Stimulated activated CD8-positive, alpha-beta memory T cell treated with anti-CD3 and anti-CD28 coated beads, Interleukin-12 subunit alpha, Interleukin-12 subunit beta, amount 100 ng/mL, for 24 hours (primary cell): ENCODE results near the gene KIF21B.

Source experiments
- DNase-seq: peaks from one replicate; pipeline ENCODE4 v3.0.0-alpha.2; 2020; ENCODE audit errors: extremely low read depth

The KIF21B gene, protein sequence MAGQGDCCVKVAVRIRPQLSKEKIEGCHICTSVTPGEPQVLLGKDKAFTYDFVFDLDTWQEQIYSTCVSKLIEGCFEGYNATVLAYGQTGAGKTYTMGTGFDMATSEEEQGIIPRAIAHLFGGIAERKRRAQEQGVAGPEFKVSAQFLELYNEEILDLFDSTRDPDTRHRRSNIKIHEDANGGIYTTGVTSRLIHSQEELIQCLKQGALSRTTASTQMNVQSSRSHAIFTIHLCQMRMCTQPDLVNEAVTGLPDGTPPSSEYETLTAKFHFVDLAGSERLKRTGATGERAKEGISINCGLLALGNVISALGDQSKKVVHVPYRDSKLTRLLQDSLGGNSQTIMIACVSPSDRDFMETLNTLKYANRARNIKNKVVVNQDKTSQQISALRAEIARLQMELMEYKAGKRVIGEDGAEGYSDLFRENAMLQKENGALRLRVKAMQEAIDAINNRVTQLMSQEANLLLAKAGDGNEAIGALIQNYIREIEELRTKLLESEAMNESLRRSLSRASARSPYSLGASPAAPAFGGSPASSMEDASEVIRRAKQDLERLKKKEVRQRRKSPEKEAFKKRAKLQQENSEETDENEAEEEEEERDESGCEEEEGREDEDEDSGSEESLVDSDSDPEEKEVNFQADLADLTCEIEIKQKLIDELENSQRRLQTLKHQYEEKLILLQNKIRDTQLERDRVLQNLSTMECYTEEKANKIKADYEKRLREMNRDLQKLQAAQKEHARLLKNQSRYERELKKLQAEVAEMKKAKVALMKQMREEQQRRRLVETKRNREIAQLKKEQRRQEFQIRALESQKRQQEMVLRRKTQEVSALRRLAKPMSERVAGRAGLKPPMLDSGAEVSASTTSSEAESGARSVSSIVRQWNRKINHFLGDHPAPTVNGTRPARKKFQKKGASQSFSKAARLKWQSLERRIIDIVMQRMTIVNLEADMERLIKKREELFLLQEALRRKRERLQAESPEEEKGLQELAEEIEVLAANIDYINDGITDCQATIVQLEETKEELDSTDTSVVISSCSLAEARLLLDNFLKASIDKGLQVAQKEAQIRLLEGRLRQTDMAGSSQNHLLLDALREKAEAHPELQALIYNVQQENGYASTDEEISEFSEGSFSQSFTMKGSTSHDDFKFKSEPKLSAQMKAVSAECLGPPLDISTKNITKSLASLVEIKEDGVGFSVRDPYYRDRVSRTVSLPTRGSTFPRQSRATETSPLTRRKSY (N-terminal part only)

GRCh38 chr1:201023517-201023902 is at the start of gene KIF21B:
Gene KIF21B, minus strand, starts transcription at chr1:201023714. Its CDS starts 331 bp downstream, at chr1:201023383.
- DNase-seq = peak; percentile 66

DNA sequence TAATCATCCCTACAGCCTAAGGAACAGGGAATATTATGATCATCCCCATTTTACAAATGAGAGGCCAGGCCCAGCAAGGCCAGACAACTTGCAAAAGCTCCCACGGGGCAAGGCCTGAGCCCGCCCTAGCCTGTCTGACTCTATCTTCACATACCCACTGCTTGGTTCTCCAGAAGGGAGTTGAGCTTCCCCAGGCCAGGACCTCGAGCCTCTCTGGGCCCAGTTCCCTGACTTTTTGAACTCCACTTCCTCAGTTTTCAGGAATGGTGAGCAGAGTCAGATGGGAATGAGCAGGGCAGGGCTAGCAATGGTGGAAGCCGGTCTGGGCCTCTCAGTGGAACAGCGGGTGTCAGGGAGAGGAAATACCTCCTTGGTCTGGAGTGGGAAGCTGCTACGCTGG is 49.4 kb upstream of the KIF21B start:
- DNase-seq = no peak

GRCh38 chr1:201072149-201072548 is 48.6 kb upstream of the KIF21B start:
- no peak for DNase-seq

DNA sequence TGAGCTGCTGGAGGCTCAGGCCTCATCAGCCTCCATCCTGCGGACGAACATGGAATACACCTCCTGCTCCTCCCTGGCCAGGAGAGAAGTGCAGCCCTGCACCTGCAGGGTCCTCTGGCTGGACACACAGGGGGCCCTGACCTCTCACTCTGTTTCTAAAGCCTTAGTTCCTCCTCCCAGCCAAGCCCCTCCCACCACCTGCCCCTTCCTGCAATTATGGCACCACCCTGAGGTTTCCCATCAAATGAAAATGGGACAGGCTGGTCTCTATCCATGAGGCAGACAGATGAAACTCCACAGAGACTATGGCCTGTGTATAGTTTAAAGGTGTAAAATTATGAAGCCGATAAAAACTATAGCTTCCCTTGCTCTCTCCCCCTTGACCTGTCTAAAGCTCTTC is 46.1 kb upstream of the KIF21B start:
- no peak for DNase-seq

GRCh38 chr1:201068976-201069375 is 45.5 kb upstream of the KIF21B start:
- no peak for DNase-seq

DNA sequence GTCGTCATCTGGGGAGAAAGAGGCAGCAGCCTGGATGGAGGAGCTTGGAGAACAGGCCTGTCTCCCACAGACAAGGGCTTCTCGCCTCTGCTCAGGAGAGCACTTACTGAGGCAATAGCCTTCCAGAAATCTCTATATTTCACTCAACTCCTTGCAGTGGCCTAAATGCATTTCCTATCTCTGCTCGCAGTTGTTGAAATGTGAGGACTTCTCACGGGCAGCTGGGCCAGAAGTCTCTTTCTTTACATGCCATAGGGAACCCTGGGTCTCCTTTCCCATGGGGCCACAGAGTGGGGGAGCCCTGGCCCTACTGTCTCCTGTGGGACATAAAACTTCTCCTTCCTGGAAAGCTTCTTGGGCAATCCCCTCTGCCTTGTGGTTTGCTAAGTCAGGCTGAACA is 43.5 kb upstream of the KIF21B start:
- DNase-seq = no peak

DNA sequence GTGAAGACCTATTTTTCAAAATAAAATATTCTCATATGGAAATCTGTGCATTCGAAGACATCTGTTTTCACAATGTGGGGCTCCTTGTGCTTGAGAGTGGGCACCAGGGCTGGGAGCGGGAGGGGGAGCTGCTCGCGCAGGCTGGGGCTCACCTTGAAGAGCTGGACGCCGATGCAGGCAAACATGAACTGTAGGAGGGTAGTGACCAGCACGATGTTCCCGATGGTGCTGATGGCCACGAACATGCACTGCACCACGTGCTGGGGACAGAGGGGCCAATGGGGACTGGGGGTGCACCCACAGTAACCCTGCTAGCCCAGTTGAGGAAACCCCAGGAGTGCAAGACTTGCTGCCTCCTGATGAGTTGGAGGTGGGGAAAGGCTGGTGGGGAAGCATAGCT is 42.2 kb upstream of the KIF21B start:
- DNase-seq = no peak

DNA sequence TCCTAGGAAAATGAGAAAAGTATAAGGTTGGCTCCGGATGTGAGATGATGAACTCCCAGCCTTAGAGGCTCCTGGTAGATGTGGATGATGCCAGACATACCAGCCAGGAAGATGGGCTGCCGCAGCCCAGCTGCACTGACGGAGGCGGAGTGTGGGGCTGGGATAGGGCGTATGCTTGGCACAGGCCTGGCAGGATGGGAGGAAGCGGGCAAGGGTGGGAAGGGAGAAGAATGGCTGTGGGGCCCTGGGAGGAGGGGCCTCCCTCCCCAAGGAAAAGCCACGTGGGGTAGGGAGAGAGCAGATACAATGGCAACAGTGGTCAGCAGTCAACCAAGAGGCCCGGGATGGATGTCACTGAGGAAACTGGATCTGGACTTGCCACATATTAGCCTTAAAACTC is 41.3 kb upstream of the KIF21B start:
- DNase-seq = no peak

DNA sequence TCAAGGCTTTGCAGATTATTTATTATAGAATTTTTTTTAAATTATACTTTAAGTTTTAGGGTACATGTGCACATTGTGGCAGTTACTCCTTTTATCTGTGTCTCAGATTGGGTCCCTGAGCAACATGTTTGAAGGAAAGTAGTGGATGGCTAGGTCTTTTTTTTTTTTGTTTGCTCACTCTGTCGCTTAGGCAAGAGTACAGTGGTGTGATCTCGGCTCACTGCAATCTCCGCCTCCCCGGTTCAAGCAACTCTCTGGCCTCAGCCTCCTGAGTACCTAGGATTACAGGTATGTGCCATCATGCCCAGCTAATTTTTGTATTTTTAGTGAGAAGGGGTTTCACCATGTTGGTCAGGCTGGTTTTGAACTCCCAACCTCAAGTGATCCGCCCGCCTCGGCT is 39.6 kb upstream of the KIF21B start:
- no peak for DNase-seq

GRCh38 chr1:201062511-201063091 is 39.1 kb upstream of the KIF21B start:
- no peak for DNase-seq

DNA sequence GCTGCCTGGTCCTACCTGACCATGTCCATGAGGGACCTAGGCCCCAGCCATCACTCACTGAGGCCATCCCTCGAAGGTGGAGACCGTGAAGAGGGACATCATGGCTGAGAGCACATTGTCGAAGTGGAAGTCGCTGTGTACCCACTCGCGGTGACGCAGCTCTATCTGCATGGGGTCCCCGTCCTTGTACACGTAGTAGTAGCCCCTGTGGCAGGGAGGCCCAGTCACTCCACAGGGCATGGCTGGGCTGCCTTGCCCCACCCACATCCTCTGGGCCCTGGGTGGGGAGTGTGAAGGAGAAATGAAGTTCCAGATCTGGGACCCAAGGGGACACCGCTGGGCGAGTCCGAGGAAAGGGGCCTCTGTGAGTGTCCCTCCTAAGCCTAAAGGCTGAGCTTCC is 38.4 kb upstream of the KIF21B start:
- DNase-seq = no peak

- DNase-seq = no peak
These were observed 37.5 kb upstream of the KIF21B start for GRCh38 chr1:201061049-201061448.

DNA sequence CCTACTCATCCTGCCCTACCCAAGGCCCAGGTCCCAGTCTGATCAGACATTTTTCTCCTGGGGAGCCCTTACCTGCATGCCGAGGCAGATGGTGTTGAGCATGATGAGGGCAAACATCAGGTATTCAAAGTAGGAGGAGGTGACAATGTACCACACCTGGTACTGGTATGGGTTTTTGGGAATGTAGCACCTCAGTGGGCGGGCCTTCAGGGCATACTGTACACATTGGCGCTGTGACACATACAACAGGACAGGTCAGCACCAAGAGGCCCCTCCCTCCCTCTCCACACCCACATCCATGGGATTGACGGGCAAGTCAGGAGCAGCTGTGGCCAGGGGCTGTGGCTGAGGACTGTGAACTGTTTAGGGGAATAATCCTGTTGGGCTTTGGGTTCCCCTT is 37.1 kb upstream of the KIF21B start:
- DNase-seq = no peak

DNA sequence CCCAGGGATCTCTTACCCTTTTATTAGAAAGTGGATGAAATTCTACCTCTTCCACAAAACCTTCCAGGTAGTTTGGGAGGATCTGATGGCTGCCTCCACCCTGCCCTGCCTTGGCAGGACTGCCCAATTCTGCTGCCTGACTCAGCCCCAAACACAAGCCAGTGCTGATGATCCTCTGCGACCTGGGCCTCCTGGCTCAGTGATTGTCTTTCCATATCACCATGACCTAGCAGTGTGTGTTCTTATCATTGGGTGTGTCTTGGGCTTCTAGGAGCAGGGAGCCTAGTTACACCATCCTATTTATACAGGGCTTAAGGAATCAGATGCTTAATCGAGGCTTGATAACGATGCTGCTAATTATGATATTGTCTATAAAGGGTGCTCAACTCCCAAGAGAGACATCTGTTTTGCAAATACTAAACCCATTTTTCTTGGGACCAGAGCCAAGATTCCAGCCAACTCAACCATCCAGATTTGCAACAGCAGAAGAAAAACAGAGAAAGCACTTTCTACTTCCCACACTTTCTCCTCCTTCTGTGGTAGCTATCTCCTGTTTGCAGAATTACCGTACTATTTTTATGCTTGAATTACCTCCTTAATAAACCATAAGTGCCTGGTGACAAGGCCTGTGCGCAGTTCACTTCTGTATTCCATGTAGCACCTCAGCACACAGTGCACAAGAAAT is 36.5 kb upstream of the KIF21B start:
- no peak for DNase-seq

GRCh38 chr1:201059401-201059800 is 35.9 kb upstream of the KIF21B start:
- no peak for DNase-seq

- DNase-seq = no peak
These were observed 30.6 kb upstream of the KIF21B start for GRCh38 chr1:201054091-201054543.

DNA sequence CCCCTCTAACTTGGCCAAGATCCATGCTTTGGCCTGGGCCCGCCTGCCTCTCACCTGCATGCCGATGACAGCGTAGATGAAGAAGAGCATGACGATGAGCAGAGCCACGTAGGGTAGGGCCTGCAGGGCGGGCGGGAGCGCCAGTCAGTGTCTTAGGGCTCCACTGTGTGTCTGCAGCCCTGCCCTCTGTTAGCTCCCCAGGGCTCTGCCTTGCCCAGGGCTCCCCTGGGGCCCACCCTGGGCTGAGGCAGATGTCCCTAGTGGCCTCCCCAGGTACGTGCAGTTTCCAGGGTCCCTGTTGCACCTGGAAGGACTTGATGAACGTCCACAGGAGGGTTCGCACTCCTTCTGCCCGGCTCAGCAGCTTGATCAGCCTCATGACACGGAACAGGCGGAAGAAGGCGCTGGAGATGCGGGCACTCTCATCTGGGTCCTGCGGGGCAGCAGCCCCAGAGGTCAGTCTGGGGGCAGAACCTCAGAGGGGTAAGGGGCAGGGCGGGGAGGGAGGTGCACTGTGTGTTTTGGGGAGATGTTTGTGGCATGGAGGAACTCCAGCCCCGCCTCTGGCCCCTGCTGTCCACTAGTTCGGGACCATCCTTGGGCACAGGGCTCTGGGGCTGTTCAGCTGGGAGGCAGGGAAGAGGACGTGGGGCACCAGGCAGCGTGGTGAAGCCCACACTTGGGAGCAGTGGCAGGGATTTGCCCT is 29.8 kb upstream of the KIF21B start:
- no peak for DNase-seq

GRCh38 chr1:201051399-201051798 is 27.9 kb upstream of the KIF21B start:
- no peak for DNase-seq

- no peak for DNase-seq
These were observed 27.2 kb upstream of the KIF21B start for GRCh38 chr1:201050515-201051277.
